K562 (cell line): Measurements from ENCODE around the gene PNRC2. TPM values are rescaled to one million over a fixed set of nuclear protein-coding genes. Genes with fewer than 3 reads are reported as not detected.

Experiments
- CEBPG ChIP-seq, 3 experiments: fragments of 200-800 bp in 1 of 3; sonication (Bioruptor generic) in 1 of 3; sonication (generic) in 1 of 3; formaldehyde crosslinking in 1 of 3; IDR thresholded peaks in 2 of 3; conservative IDR thresholded peaks in 1 of 3; 2 replicates each; pipeline versions ENCODE4 v1.6.1 to v1.8.0; 2016 to 2022; ENCODE audit warnings: missing compliant biosample characterization in 2 of 3, missing genetic modification characterization in 2 of 3, mild to moderate bottlenecking in 1 of 3, missing genetic modification reagents in 1 of 3
- FOXA3 ChIP-seq, 2 experiments: fragments of 450-650 bp in 1 of 2; sonication (generic) in 1 of 2; formaldehyde crosslinking; IDR thresholded peaks in 1 of 2; conservative IDR thresholded peaks in 1 of 2; 2 replicates each; pipeline versions ENCODE4 v1.4.0 to v1.8.0; 2020 to 2022; ENCODE audit warnings: mild to moderate bottlenecking in 2 of 2, missing genetic modification reagents in 1 of 2
- FOXJ3 ChIP-seq: sonication (generic); formaldehyde crosslinking; IDR thresholded peaks from 2 replicates; pipeline ENCODE4 v1.4.0; 2020; ENCODE audit warnings: mild to moderate bottlenecking, missing genetic modification reagents
- GTF2F1 ChIP-seq: IDR thresholded peaks from 2 replicates; pipeline ENCODE4 v1.6.1; 2011; ENCODE audit warnings: low read depth, low read length, improper control_type of control experiment
- MBD2 ChIP-seq: sonication (generic); IDR thresholded peaks from 2 replicates; pipeline ENCODE4 v1.6.1; 2016; ENCODE audit warnings: low read depth, borderline replicate concordance
- MEIS2 ChIP-seq: fragments of 450-650 bp; IDR thresholded peaks from 2 replicates; pipeline ENCODE4 v1.6.1; 2014; ENCODE audit warnings: mild to moderate bottlenecking; ENCODE audit not compliant: partially characterized antibody
- POLR2AphosphoS2 ChIP-seq: IDR thresholded peaks from 2 replicates; pipeline ENCODE4 v1.6.1; 2012; ENCODE audit warnings: low read length, improper control_type of control experiment
- RBM14 ChIP-seq: fragments of 200-400 bp; formaldehyde crosslinking; IDR thresholded peaks from 2 replicates; pipeline ENCODE4 v1.6.1; 2018; ENCODE audit warnings: low read depth, mild to moderate bottlenecking, low read length, moderate library complexity, borderline replicate concordance; ENCODE audit not compliant: insufficient read depth
- TBL1XR1 ChIP-seq, 2 experiments: IDR thresholded peaks; 2 replicates each; pipeline ENCODE4 v1.6.1; 2012; ENCODE audit warnings: improper control_type of control experiment in 2 of 2, low read length in 2 of 2, mild to moderate bottlenecking in 1 of 2
- TGIF2 ChIP-seq: sonication (generic); formaldehyde crosslinking; IDR thresholded peaks from 2 replicates; pipeline ENCODE4 v1.8.1; 2022; ENCODE audit warnings: mild to moderate bottlenecking, missing genetic modification reagents, moderate library complexity
- U2AF2 ChIP-seq: fragments of 200-400 bp; formaldehyde crosslinking; optimal IDR thresholded peaks from 2 replicates; pipeline ENCODE3; 2017; ENCODE audit warnings: low read depth, mild to moderate bottlenecking, low read length
- YBX1 ChIP-seq: fragments of 450-650 bp; IDR thresholded peaks from 2 replicates; pipeline ENCODE4 v1.7.1; 2016; ENCODE audit warnings: mild to moderate bottlenecking
- ZFX ChIP-seq: sonication (generic); formaldehyde crosslinking; IDR thresholded peaks from 2 replicates; pipeline ENCODE4 v1.8.0; 2022; ENCODE audit warnings: mild to moderate bottlenecking, missing genetic modification reagents, moderate library complexity
- ZNF431 ChIP-seq: sonication (generic); formaldehyde crosslinking; IDR thresholded peaks from 2 replicates; pipeline ENCODE4 v1.8.0; 2022; ENCODE audit warnings: mild to moderate bottlenecking, missing genetic modification reagents
- ZNF766 ChIP-seq: fragments of 200-800 bp; sonication (Bioruptor generic); conservative IDR thresholded peaks from 2 replicates; pipeline ENCODE4 v1.6.1; 2016; ENCODE audit warnings: missing genetic modification characterization, missing compliant biosample characterization
- polyA plus RNA-seq, 8 experiments: library from polyadenylated mRNA; depleted of rRNA in 4 of 8; stranded (reverse) in 5 of 8; unstranded in 3 of 8; fragments of >200 nt; fragmentation: Nextera tagmentation in 2 of 8; fragmentation: Illumina TruSeq in 1 of 8; extraction: Ambion mirVana in 2 of 8; extraction: Trizol in 1 of 8; gene quantifications; 2 replicates each; pipeline versions ENCODE4 v1.2.1 to v1.2.3, GENCODE V29; 2011 to 2014; ENCODE audit warnings: inconsistent platforms in 1 of 8, missing spikeins in 1 of 8
- total RNA-seq, 7 experiments: library from RNA; depleted of rRNA in 6 of 7; stranded (reverse); fragments of >200 nt in 6 of 7; fragmentation: Illumina TruSeq in 2 of 7; extraction: Trizol in 2 of 7; gene quantifications; 2 replicates each; pipeline versions ENCODE4 v1.2.1 to v1.2.3, GENCODE V29; 2011 to 2021; ENCODE audit warnings: low replicate concordance in 1 of 7
- TF ChIP-seq, protein P1 (sequence below): conservative IDR thresholded peaks from 2 replicates; pipeline ENCODE4 v1.6.1; 2011; ENCODE audit warnings: low read depth, mild to moderate bottlenecking, low read length; ENCODE audit not compliant: control insufficient read depth
- TF ChIP-seq, protein P2 (sequence below): IDR thresholded peaks from 2 replicates; pipeline ENCODE4 v1.6.1; 2014; ENCODE audit warnings: antibody characterized with exemption
- TF ChIP-seq, protein P3 (sequence below): fragments of 250-450 bp; sonication (Bioruptor Pico); IDR thresholded peaks from 2 replicates; pipeline ENCODE4 v1.4.0; 2020
- TF ChIP-seq, protein P4 (sequence below): fragments of 250-450 bp; sonication (Bioruptor Pico); IDR thresholded peaks from 2 replicates; pipeline ENCODE4 v1.8.0; 2021; ENCODE audit warnings: moderate library complexity, mild to moderate bottlenecking, inconsistent platforms
- TF ChIP-seq, protein P5 (sequence below): fragments of 450-650 bp; IDR thresholded peaks from 2 replicates; pipeline ENCODE4 v1.6.1; 2017; ENCODE audit warnings: antibody characterized with exemption

The PNRC2 gene
- total and polyA plus RNA-seq, 9 of the 15 experiments (the other 6 are each of a cell fraction or from before 2014, with no cell fraction given) = 127 to 303 (median 203) TPM

DNA sequence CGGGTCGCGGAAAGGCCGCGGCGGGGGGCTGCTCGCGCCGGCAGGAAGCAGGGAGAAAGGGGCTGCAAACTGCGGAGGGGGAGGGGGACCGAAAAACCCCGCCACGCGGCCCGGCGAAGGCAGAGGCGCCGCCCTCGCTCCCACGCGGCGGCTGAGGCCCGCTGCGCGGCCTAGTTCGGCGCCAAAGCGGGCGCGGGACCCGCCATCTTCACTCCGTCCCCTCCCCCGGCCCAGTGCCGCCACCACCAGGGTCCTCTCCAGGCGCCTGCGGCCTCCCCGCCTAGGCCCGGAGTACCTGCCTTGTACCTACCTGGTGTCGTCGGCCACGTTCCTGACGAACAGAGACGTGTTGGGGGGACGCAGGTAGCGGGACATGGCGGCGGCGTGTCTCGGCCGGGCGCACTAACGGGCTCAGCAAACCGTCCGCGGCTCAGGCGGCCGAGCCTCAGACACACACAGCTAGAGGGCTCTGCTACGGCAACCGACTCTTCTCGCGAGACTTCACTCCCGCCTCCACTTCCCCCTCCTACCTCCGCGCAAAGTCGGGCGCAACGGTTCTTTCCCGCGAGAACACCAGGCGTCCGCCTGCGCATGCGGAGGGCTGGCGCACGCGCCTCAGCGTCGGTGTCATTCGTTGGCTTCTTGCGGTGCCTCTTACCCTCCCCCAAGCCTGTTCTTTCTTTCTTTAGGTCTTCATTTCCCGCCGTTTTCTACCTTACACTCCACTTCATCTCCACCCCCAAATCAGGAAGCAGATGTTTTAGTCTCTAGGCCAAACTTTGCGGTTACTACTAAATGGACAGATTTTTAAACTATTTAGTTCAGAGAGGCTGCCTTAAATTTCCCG lies 20.5 kb downstream of the PNRC2 start, which contains the start of gene SRSF10 (continued):
- TF ChIP-seq FOXJ3 (CRISPR knock-in tag) (no peak), ZNF431 (CRISPR knock-in tag) (peak; percentile 93), RBM14 (no peak; the same call in 1 of the 2 replicates), MEIS2 (peak; percentile 100), TBL1XR1 (IDR thresholded peaks at IDR 0.05; ENCODE audit: low read length in 2 of 2) (peak in 1 of 2 experiments; percentile 6; a peak in 1 of 4 replicates), TGIF2 (peak; percentile 97), MBD2 (peak; percentile 87), U2AF2 (no peak), YBX1 (no peak), GTF2F1 (peak; percentile 56; the same call in 1 of the 2 replicates), ZNF766 (peak; percentile 70), ZFX (peak; percentile 100), POLR2AphosphoS2 (peak; percentile 77; the same call in 1 of the 2 replicates), CEBPG (CRISPR knock-in tag; IDR thresholded peaks at IDR 0.05) (no peak), CEBPG (tag; conservative IDR thresholded peaks at IDR 0.05 in 1 of 2, IDR thresholded peaks at IDR 0.05 in 1 of 2) (no peak), FOXA3 (CRISPR knock-in tag; conservative IDR thresholded peaks at IDR 0.05 in 1 of 2, IDR thresholded peaks at IDR 0.05 in 1 of 2) (no peak)
- TF ChIP-seq, protein P1, sequence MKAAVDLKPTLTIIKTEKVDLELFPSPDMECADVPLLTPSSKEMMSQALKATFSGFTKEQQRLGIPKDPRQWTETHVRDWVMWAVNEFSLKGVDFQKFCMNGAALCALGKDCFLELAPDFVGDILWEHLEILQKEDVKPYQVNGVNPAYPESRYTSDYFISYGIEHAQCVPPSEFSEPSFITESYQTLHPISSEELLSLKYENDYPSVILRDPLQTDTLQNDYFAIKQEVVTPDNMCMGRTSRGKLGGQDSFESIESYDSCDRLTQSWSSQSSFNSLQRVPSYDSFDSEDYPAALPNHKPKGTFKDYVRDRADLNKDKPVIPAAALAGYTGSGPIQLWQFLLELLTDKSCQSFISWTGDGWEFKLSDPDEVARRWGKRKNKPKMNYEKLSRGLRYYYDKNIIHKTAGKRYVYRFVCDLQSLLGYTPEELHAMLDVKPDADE = peak; percentile 92
- TF ChIP-seq, protein P2, sequence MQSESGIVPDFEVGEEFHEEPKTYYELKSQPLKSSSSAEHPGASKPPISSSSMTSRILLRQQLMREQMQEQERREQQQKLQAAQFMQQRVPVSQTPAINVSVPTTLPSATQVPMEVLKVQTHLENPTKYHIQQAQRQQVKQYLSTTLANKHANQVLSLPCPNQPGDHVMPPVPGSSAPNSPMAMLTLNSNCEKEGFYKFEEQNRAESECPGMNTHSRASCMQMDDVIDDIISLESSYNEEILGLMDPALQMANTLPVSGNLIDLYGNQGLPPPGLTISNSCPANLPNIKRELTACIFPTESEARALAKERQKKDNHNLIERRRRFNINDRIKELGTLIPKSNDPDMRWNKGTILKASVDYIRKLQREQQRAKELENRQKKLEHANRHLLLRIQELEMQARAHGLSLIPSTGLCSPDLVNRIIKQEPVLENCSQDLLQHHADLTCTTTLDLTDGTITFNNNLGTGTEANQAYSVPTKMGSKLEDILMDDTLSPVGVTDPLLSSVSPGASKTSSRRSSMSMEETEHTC = 0 out of 2 replicates have a peak, but pooled peaks have one; percentile 37
- TF ChIP-seq, protein P3, sequence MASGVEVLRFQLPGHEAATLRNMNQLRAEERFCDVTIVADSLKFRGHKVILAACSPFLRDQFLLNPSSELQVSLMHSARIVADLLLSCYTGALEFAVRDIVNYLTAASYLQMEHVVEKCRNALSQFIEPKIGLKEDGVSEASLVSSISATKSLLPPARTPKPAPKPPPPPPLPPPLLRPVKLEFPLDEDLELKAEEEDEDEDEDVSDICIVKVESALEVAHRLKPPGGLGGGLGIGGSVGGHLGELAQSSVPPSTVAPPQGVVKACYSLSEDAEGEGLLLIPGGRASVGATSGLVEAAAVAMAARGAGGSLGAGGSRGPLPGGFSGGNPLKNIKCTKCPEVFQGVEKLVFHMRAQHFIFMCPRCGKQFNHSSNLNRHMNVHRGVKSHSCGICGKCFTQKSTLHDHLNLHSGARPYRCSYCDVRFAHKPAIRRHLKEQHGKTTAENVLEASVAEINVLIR (CRISPR knock-in tag) = no peak; the same call in 1 of the 2 replicates
- TF ChIP-seq, protein P4, sequence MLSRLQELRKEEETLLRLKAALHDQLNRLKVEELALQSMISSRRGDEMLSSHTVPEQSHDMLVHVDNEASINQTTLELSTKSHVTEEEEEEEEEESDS (CRISPR knock-in tag) = no peak
- TF ChIP-seq, protein P5, sequence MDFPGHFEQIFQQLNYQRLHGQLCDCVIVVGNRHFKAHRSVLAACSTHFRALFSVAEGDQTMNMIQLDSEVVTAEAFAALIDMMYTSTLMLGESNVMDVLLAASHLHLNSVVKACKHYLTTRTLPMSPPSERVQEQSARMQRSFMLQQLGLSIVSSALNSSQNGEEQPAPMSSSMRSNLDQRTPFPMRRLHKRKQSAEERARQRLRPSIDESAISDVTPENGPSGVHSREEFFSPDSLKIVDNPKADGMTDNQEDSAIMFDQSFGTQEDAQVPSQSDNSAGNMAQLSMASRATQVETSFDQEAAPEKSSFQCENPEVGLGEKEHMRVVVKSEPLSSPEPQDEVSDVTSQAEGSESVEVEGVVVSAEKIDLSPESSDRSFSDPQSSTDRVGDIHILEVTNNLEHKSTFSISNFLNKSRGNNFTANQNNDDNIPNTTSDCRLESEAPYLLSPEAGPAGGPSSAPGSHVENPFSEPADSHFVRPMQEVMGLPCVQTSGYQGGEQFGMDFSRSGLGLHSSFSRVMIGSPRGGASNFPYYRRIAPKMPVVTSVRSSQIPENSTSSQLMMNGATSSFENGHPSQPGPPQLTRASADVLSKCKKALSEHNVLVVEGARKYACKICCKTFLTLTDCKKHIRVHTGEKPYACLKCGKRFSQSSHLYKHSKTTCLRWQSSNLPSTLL = no peak
